IMR-90 (cell line): ENCODE results near the gene RRP1B. TPM values are rescaled to one million over a fixed set of nuclear protein-coding genes. Genes with fewer than 3 reads are reported as not detected.

ENCODE experiments used
- ATAC-seq: fragments of 200-7000 bp; cut with Tn5 transposase; 2 replicates; pipeline ENCODE4 v1.9.1; 2020; ENCODE audit warnings: low read depth, mild to moderate bottlenecking, moderate library complexity
- BruUV-seq: library from RNA; stranded (reverse); fragments of 400-500 nt; replicated peaks from 2 replicates; lab custom pipeline; 2021; lab: Mats Ljungman, UMichigan
- CTCF ChIA-PET: fragments of 300-600 bp; formaldehyde crosslinking; extraction: SDS; loops from one replicate; lab custom pipeline; 2021; ENCODE audit warnings: antibody characterized with exemption; lab: Yijun Ruan, JAX
- POLR2A ChIA-PET: fragments of 300-600 bp; sonication (Branson Sonifier 250); formaldehyde crosslinking; loops from one replicate; lab custom pipeline; 2022; ENCODE audit warnings: antibody characterized with exemption; ENCODE audit not compliant: unreplicated experiment; lab: Charles Lee
- DNase-seq: peaks from one replicate; pipeline ENCODE4 v3.0.0; 2013
- H2AFZ ChIP-seq: replicated peaks from 2 replicates; pipeline ENCODE3; 2013; ENCODE audit warnings: low read length, mild to moderate bottlenecking; ENCODE audit not compliant: poor library complexity
- H2AK5ac ChIP-seq: 2 replicates; pipeline ENCODE4 v1.6.1; 2013; ENCODE audit warnings: low read depth, low read length, inconsistent platforms
- H2AK9ac ChIP-seq: replicated peaks from 2 replicates; pipeline ENCODE3; 2013; ENCODE audit warnings: mild to moderate bottlenecking, low read depth, low read length, moderate library complexity; ENCODE audit not compliant: poor library complexity
- H2BK120ac ChIP-seq: 2 replicates; pipeline ENCODE4 v1.6.1; 2013; ENCODE audit warnings: low read depth, low read length, inconsistent platforms
- H2BK15ac ChIP-seq: 3 replicates; pipeline ENCODE4 v1.6.1; 2013; ENCODE audit warnings: low read depth, low read length, inconsistent platforms
- H2BK20ac ChIP-seq: 2 replicates; pipeline ENCODE4 v1.6.1; 2013; ENCODE audit warnings: low read depth, mild to moderate bottlenecking, inconsistent platforms, low read length, moderate library complexity
- H2BK5ac ChIP-seq: 2 replicates; pipeline ENCODE4 v1.6.1; 2013; ENCODE audit warnings: mild to moderate bottlenecking, low read depth, low read length, inconsistent platforms; ENCODE audit not compliant: poor library complexity, severe bottlenecking
- H3K14ac ChIP-seq: replicated peaks from 2 replicates; pipeline ENCODE4 v1.6.1; 2013; ENCODE audit warnings: low read depth, low read length, inconsistent platforms
- H3K18ac ChIP-seq: 2 replicates; pipeline ENCODE4 v1.6.1; 2013; ENCODE audit warnings: low read depth, low read length, control low read depth
- H3K23ac ChIP-seq: 2 replicates; pipeline ENCODE4 v1.6.1; 2013; ENCODE audit warnings: low read depth, low read length, inconsistent platforms
- H3K27ac ChIP-seq: 2 replicates; pipeline ENCODE4 v1.5.1; 2013; ENCODE audit warnings: mild to moderate bottlenecking, control low read depth, low read length; ENCODE audit not compliant: insufficient read depth
- H3K27me3 ChIP-seq: 2 replicates; pipeline ENCODE4 v1.6.1; 2013; ENCODE audit warnings: low read length; ENCODE audit not compliant: control insufficient read depth, insufficient read depth
- H3K36me3 ChIP-seq: 2 replicates; pipeline ENCODE4 v1.6.1; 2013; ENCODE audit warnings: low read length, mixed read lengths; ENCODE audit not compliant: control insufficient read depth, insufficient read depth
- H3K4ac ChIP-seq: 2 replicates; pipeline ENCODE4 v1.6.1; 2013; ENCODE audit warnings: low read depth, low read length, inconsistent platforms
- H3K4me1 ChIP-seq: 2 replicates; pipeline ENCODE4 v1.6.1; 2013; ENCODE audit warnings: low read length, mixed read lengths; ENCODE audit not compliant: control insufficient read depth, insufficient read depth
- H3K4me2 ChIP-seq: 2 replicates; pipeline ENCODE4 v1.6.1; 2013; ENCODE audit warnings: low read depth, mild to moderate bottlenecking, control low read depth, low read length, moderate library complexity
- H3K4me3 ChIP-seq: 2 replicates; pipeline ENCODE4 v1.5.1; 2013; ENCODE audit warnings: low read depth, mild to moderate bottlenecking, control low read depth, low read length, moderate library complexity; ENCODE audit not compliant: insufficient read depth
- H3K56ac ChIP-seq: 2 replicates; pipeline ENCODE4 v1.6.1; 2013; ENCODE audit warnings: low read length, inconsistent platforms; ENCODE audit not compliant: insufficient read depth; ENCODE audit errors: extremely low read depth
- H3K79me1 ChIP-seq, 2 experiments: 2 replicates each; pipeline ENCODE4 v1.6.1; 2013; ENCODE audit warnings: low read length in 2 of 2, inconsistent platforms in 1 of 2, low read depth in 1 of 2
- H3K9ac ChIP-seq: 2 replicates; pipeline ENCODE4 v1.6.1; 2013; ENCODE audit warnings: low read depth, low read length, control low read depth
- H3K9me1 ChIP-seq: 2 replicates; pipeline ENCODE4 v1.6.1; 2013; ENCODE audit warnings: low read length, inconsistent platforms; ENCODE audit not compliant: insufficient read depth
- H3K9me3 ChIP-seq: 2 replicates; pipeline ENCODE4 v1.6.1; 2013; ENCODE audit warnings: low read length; ENCODE audit not compliant: control insufficient read depth, insufficient read depth
- H4K20me1 ChIP-seq: 2 replicates; pipeline ENCODE4 v1.6.1; 2013; ENCODE audit warnings: low read length, inconsistent platforms; ENCODE audit not compliant: insufficient read depth
- H4K5ac ChIP-seq: 2 replicates; pipeline ENCODE4 v1.6.1; 2013; ENCODE audit warnings: mild to moderate bottlenecking, low read depth, low read length, control low read depth
- H4K8ac ChIP-seq, 2 experiments: 2 replicates each; pipeline ENCODE4 v1.6.1; 2013; ENCODE audit warnings: low read depth in 2 of 2, low read length in 2 of 2, control low read depth in 1 of 2, inconsistent platforms in 1 of 2
- H4K91ac ChIP-seq: 2 replicates; pipeline ENCODE4 v1.6.1; 2013; ENCODE audit warnings: low read depth, low read length, inconsistent platforms; ENCODE audit not compliant: insufficient read depth
- BHLHE40 ChIP-seq: fragments of 150-350 bp; IDR thresholded peaks from 2 replicates; pipeline ENCODE4 v1.6.1; 2016; ENCODE audit warnings: mild to moderate bottlenecking, low read depth, low read length
- CEBPB ChIP-seq: IDR thresholded peaks from 2 replicates; pipeline ENCODE4 v1.6.1; 2012; ENCODE audit warnings: low read depth, low read length, improper control_type of control experiment
- CHD1 ChIP-seq: IDR thresholded peaks from 2 replicates; pipeline ENCODE4 v1.6.1; 2012; ENCODE audit warnings: low read depth, low read length, improper control_type of control experiment
- CTCF ChIP-seq: conservative IDR thresholded peaks from 2 replicates; pipeline ENCODE4 v1.5.1; 2012; ENCODE audit warnings: mild to moderate bottlenecking, low read depth, low read length, improper control_type of control experiment
- FOS ChIP-seq: fragments of 150-350 bp; IDR thresholded peaks from 2 replicates; pipeline ENCODE4 v1.6.1; 2016; ENCODE audit warnings: low read depth, low read length
- MAFK ChIP-seq: IDR thresholded peaks from 2 replicates; pipeline ENCODE4 v1.6.1; 2012; ENCODE audit warnings: low read depth, low read length, improper control_type of control experiment
- MAZ ChIP-seq: IDR thresholded peaks from 2 replicates; pipeline ENCODE4 v1.6.1; 2012; ENCODE audit warnings: low read depth, mild to moderate bottlenecking, low read length, improper control_type of control experiment, moderate library complexity, borderline replicate concordance
- MXI1 ChIP-seq: IDR thresholded peaks from 2 replicates; pipeline ENCODE4 v1.6.1; 2012; ENCODE audit warnings: low read depth, mild to moderate bottlenecking, low read length, moderate library complexity, borderline replicate concordance
- NFE2L2 ChIP-seq: fragments of 150-350 bp; IDR thresholded peaks from 2 replicates; pipeline ENCODE4 v1.6.1; 2016; ENCODE audit warnings: low read depth, mild to moderate bottlenecking, low read length
- POLR2A ChIP-seq: IDR thresholded peaks from 2 replicates; pipeline ENCODE4 v1.6.1; 2012; ENCODE audit warnings: mild to moderate bottlenecking, low read depth, low read length
- RAD21 ChIP-seq: IDR thresholded peaks from 2 replicates; pipeline ENCODE4 v1.6.1; 2012; ENCODE audit warnings: low read length, improper control_type of control experiment
- RCOR1 ChIP-seq: IDR thresholded peaks from 2 replicates; pipeline ENCODE4 v1.6.1; 2012; ENCODE audit warnings: mild to moderate bottlenecking, low read length, improper control_type of control experiment; ENCODE audit not compliant: insufficient replicate concordance
- RFX5 ChIP-seq: IDR thresholded peaks from 2 replicates; pipeline ENCODE4 v1.8.0; 2012; ENCODE audit warnings: low read depth, mild to moderate bottlenecking, low read length, moderate library complexity
- SMC3 ChIP-seq: fragments of 150-350 bp; IDR thresholded peaks from 2 replicates; pipeline ENCODE4 v1.6.1; 2016; ENCODE audit warnings: low read depth, mild to moderate bottlenecking, antibody characterized with exemption, low read length, moderate library complexity
- USF2 ChIP-seq: fragments of 150-350 bp; IDR thresholded peaks from 2 replicates; pipeline ENCODE4 v1.6.1; 2017; ENCODE audit warnings: mild to moderate bottlenecking, antibody characterized with exemption, low read length, low read depth
- WGBS, 2 experiments: methylation state at CpG; one replicate each; pipeline versions ENCODE4 v1.1.5 to v1.1.7; 2013; ENCODE audit warnings: missing lambda C conversion rate in 2 of 2; ENCODE audit not compliant: insufficient read length in 1 of 2; ENCODE audit errors: extremely low coverage in 2 of 2; 5-methylcytosine and 5-hydroxymethylcytosine counted together
- dilution Hi-C: fragments of 300-500 bp; cut with HindIII; formaldehyde crosslinking; loops from one replicate; pipeline ENCODE4 v1.14.3; 2018; ENCODE audit warnings: low sequenced_read_pairs; ENCODE audit not compliant: unreplicated experiment
- in situ Hi-C: fragments of 300-500 bp; cut with MboI; formaldehyde crosslinking; loops from 3 replicates; pipeline ENCODE4 v1.14.3; 2019; ENCODE audit warnings: low sequenced_read_pairs, inconsistent platforms, mixed read lengths
- intact Hi-C: fragments of 100-400 bp; cut with micrococcal nuclease; formaldehyde crosslinking; loops from 2 replicates; pipeline ENCODE4 v1.10.0; 2022
- polyA plus RNA-seq, 3 experiments: library from polyadenylated mRNA; depleted of rRNA; stranded (reverse); fragments of >200 nt; gene quantifications; 2 replicates each; pipeline ENCODE4 v1.2.3, GENCODE V29; 2012; ENCODE audit warnings: low replicate concordance in 1 of 3
- total RNA-seq: library from RNA; depleted of rRNA; stranded (reverse); fragments of >200 nt; gene quantifications from 2 replicates; pipeline ENCODE4 v1.2.3, GENCODE V29; 2012
- TF ChIP-seq, protein P1 (sequence below): fragments of 150-350 bp; IDR thresholded peaks from 2 replicates; pipeline ENCODE4 v1.6.1; 2016; ENCODE audit warnings: low read depth, mild to moderate bottlenecking, low read length, moderate library complexity, borderline replicate concordance

RRP1B gene
- total and polyA plus RNA-seq, 2 of the 4 experiments (the other 2 are of a cell fraction), result 11.1 to 16.1 TPM

GRCh38 chr21:43665879-43666278, 6.5 kb downstream of the RRP1B start:
- Histone ChIP-seq H3K14ac (no peak overlapping the region), H3K9me1 (peaks cover 15% of the 10 kb centered on the region), H2BK5ac (no peak overlapping the region), H3K36me3 (peaks cover 21% of the 10 kb centered on the region), H3K56ac (no peak overlapping the region), H2BK20ac (no peak overlapping the region), H2AFZ (no peak overlapping the region), H3K79me1 (peaks cover 55 to 70% of the 10 kb centered on the region in 2 experiments), H3K4me3 (no peak overlapping the region), H3K4me2 (no peak overlapping the region), H3K23ac (no peak overlapping the region), H2BK15ac (no peak overlapping the region), H3K4ac (no peak overlapping the region), H2AK5ac (no peak overlapping the region), H3K9ac (no peak overlapping the region), H2AK9ac (no peak overlapping the region), H3K9me3 (no peaks in the 10 kb centered on the region), H4K5ac (no peak overlapping the region), H4K8ac (no peak overlapping the region), H3K27me3 (no peaks in the 10 kb centered on the region), H4K91ac (no peak overlapping the region), H4K20me1 (peaks cover 34% of the 10 kb centered on the region), H3K27ac (no peak overlapping the region), H2BK120ac (no peak overlapping the region), H3K4me1 (no peaks in the 10 kb centered on the region), H3K18ac (no peak overlapping the region)
- TF ChIP-seq MAFK (no peak), MAZ (no peak), FOS (no peak), NFE2L2 (no peak), CEBPB (no peak), MXI1 (no peak), RCOR1 (no peak), SMC3 (no peak), CHD1 (no peak), POLR2A (no peak), BHLHE40 (no peak), RFX5 (no peak), USF2 (no peak), CTCF (no peak), RAD21 (no peak)
- TF ChIP-seq, protein P1, sequence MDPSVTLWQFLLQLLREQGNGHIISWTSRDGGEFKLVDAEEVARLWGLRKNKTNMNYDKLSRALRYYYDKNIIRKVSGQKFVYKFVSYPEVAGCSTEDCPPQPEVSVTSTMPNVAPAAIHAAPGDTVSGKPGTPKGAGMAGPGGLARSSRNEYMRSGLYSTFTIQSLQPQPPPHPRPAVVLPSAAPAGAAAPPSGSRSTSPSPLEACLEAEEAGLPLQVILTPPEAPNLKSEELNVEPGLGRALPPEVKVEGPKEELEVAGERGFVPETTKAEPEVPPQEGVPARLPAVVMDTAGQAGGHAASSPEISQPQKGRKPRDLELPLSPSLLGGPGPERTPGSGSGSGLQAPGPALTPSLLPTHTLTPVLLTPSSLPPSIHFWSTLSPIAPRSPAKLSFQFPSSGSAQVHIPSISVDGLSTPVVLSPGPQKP, result no peak
- BruUV-seq, result no TSS peak
- DNase-seq, result no peak
- dilution Hi-C loops (no loop called here), in situ Hi-C loops (no loop called here), intact Hi-C loops (loop anchor here (10.0 kb wide), 1 partner anchor 59 kb away; no protein-coding TSS in a partner anchor)
- ChIA-PET CTCF (no interaction called here), POLR2A (no interaction called here)
- ATAC-seq, result no peak
- WGBS, 2 experiments, result 100% methylated on average over 1 of the region's 4 CpGs; no CpG with 5 or more reads in 1 of the 2 experiments
